Activated CD8-positive, alpha-beta T cell treated with anti-CD3 and anti-CD28 coated beads for 36 hours (primary cell): ENCODE data around the gene IL4I1. TPM values are rescaled to one million over a fixed set of nuclear protein-coding genes. Genes with fewer than 3 reads are reported as not detected.

Source experiments
- ATAC-seq: fragments of 200-7000 bp; cut with Tn5 transposase; one replicate; pipeline ENCODE4 v1.10.0; 2021; ENCODE audit warnings: mild to moderate bottlenecking, moderate library complexity
- CTCF ChIA-PET: fragments of 350-600 bp; sonication (Branson Sonifier 250); formaldehyde crosslinking; loops from one replicate; lab custom pipeline; 2021; ENCODE audit warnings: antibody characterized with exemption; lab: Charles Lee
- POLR2A ChIA-PET: fragments of 350-600 bp; sonication (Branson Sonifier 250); formaldehyde crosslinking; loops from one replicate; lab custom pipeline; 2021; ENCODE audit warnings: antibody characterized with exemption; lab: Charles Lee
- DNase-seq: peaks from one replicate; pipeline ENCODE4 v3.0.0-alpha.2; 2020
- H3K27ac Mint-ChIP-seq: one replicate; pipeline ENCODE4 v1.8.0; 2021; ENCODE audit warnings: mild to moderate bottlenecking, mixed read lengths
- H3K27me3 Mint-ChIP-seq: one replicate; pipeline ENCODE4 v1.8.0; 2021; ENCODE audit warnings: mixed read lengths
- H3K36me3 Mint-ChIP-seq: one replicate; pipeline ENCODE4 v1.8.0; 2021; ENCODE audit warnings: low read depth, mixed read lengths
- H3K4me1 Mint-ChIP-seq: one replicate; pipeline ENCODE4 v1.8.0; 2021; ENCODE audit warnings: low read depth, mixed read lengths
- H3K4me3 Mint-ChIP-seq: one replicate; pipeline ENCODE4 v1.8.0; 2021; ENCODE audit warnings: mild to moderate bottlenecking, moderate library complexity, mixed read lengths
- H3K9me3 Mint-ChIP-seq: one replicate; pipeline ENCODE4 v1.8.0; 2021; ENCODE audit warnings: mixed read lengths
- CTCF ChIP-seq: fragments of 200-600 bp; IDR thresholded peaks from one replicate; pipeline ENCODE4 v1.8.0; 2022; ENCODE audit warnings: antibody characterized with exemption, mild to moderate bottlenecking
- intact Hi-C: fragments of 100-400 bp; cut with micrococcal nuclease; formaldehyde crosslinking; loops from one replicate; pipeline ENCODE4 v1.10.0; 2022
- total RNA-seq, 2 experiments: library from RNA; stranded (reverse); gene quantifications; one replicate each; pipeline ENCODE4 v1.2.3, GENCODE V29; 2021

IL4I1 gene
- total RNA-seq, 2 experiments from 2014 or later = 16.1 to 16.2 TPM

GRCh38 chr19:49866933-49867782 is 29.5 kb downstream of the IL4I1 start, which contains the start of gene PNKP:
Gene PNKP, minus strand, starts transcription at chr19:49867576. Its CDS starts 372 bp downstream, at chr19:49867204.
- intact Hi-C loops = no loop called here
- DNase-seq = peak; percentile 93
- Mint-ChIP-seq H3K36me3 (peaks cover 33% of the 10 kb centered on the region), H3K27ac (no peak within 1 kb of the TSS), H3K27me3 (no peaks in the 10 kb centered on the region), H3K4me3 (no peak within 1 kb of the TSS), H3K4me1 (peaks cover 46% of the 10 kb centered on the region), H3K9me3 (no peaks in the 10 kb centered on the region)
- ATAC-seq = peak; percentile 46
- ChIA-PET POLR2A (interaction anchor here (0.8 to 5.9 kb wide), 4 partner anchors 8 to 62 kb away, joined by 3 to 64 read pairs (median 5); partner anchors contain the start of genes ATF5, NUP62 and PTOV1), CTCF (interaction anchor here (1.0 kb wide), 1 partner anchor 63 kb away, joined by 3 read pairs; the partner anchor contains the start of gene NUP62)
- TF ChIP-seq CTCF = no peak

GRCh38 chr19:49864890-49865289 is 31.8 kb downstream of the IL4I1 start:
- no peaks in the 10 kb centered on the region for H3K9me3 Mint-ChIP-seq
- H3K4me3 Mint-ChIP-seq = peak overlapping the region; percentile 26
- H3K36me3 Mint-ChIP-seq = peaks cover 30% of the 10 kb centered on the region
- ChIA-PET CTCF (interaction anchor here (1.2 kb wide), 1 partner anchor 11 kb away, joined by 3 read pairs; no protein-coding TSS in a partner anchor), POLR2A (interaction anchor here (0.8 to 5.9 kb wide), 3 partner anchors 12 to 55 kb away, joined by 3 to 64 read pairs (median 3); partner anchors contain the start of genes MED25 and PTOV1)
- no peak for TF ChIP-seq CTCF
- DNase-seq = no peak
- intact Hi-C loops = no loop called here
- no peaks in the 10 kb centered on the region for H3K27me3 Mint-ChIP-seq
- ATAC-seq = no peak
- peaks cover 34% of the 10 kb centered on the region for H3K4me1 Mint-ChIP-seq
- H3K27ac Mint-ChIP-seq = no peak overlapping the region

GRCh38 chr19:49863935-49864320 is 32.8 kb downstream of the IL4I1 start:
- Mint-ChIP-seq H3K36me3 (peaks cover 31% of the 10 kb centered on the region), H3K9me3 (no peaks in the 10 kb centered on the region), H3K27me3 (no peaks in the 10 kb centered on the region), H3K27ac (no peak overlapping the region), H3K4me1 (peaks cover 34% of the 10 kb centered on the region), H3K4me3 (no peak overlapping the region)
- no peak for ATAC-seq
- no peak for DNase-seq
- CTCF ChIA-PET = no interaction called here
- POLR2A ChIA-PET = interaction anchor here (1.2 to 5.9 kb wide), 2 partner anchors 11 to 45 kb away, joined by 3 to 64 read pairs; partner anchors contain the start of genes MED25 and PTOV1
- intact Hi-C loops = no loop called here
- no peak for TF ChIP-seq CTCF

- H3K36me3 Mint-ChIP-seq = peaks cover 32% of the 10 kb centered on the region
- intact Hi-C loops = no loop called here
- peaks cover 29% of the 10 kb centered on the region for H3K4me1 Mint-ChIP-seq
- POLR2A ChIA-PET = interaction anchor here (1.2 to 5.9 kb wide), 2 partner anchors 10 to 45 kb away, joined by 3 to 64 read pairs; partner anchors contain the start of genes MED25 and PTOV1
- H3K4me3 Mint-ChIP-seq = no peak overlapping the region
- no peaks in the 10 kb centered on the region for H3K9me3 Mint-ChIP-seq
- no peaks in the 10 kb centered on the region for H3K27me3 Mint-ChIP-seq
- TF ChIP-seq CTCF = no peak
- ATAC-seq (no peak), DNase-seq (no peak)
- H3K27ac Mint-ChIP-seq = no peak overlapping the region
- CTCF ChIA-PET = interaction anchor here (0.6 kb wide), 1 partner anchor 121 kb away, joined by 3 read pairs; no protein-coding TSS in a partner anchor
Observed at GRCh38 chr19:49863254-49863934, 33.3 kb downstream of the IL4I1 start.
